Measurements from ENCODE around the gene F7.

- TF ChIP-seq CTCF (conservative IDR thresholded peaks at IDR 0.05 in 1 of 2, IDR thresholded peaks at IDR 0.05 in 1 of 2; ENCODE audit: low read depth in 1 of 2, low read length in 2 of 2), result no peak
- TF ChIP-seq EZH2 (IDR thresholded peaks at IDR 0.05; ENCODE audit: low read length, missing control alignments), result no peak
Observed at GRCh38 chr13:113119822-113120189, 14.2 kb downstream of the F7 start.

Data from fibroblast of lung (primary cell).